Thymus (tissue), 14 donors: Measurements from ENCODE around the gene URAD. TPM values are rescaled to one million over a fixed set of nuclear protein-coding genes. Genes with fewer than 3 reads are reported as not detected.
"Not testable (repeated sequence)": the region's sequence is repeated elsewhere in the genome, so short reads cannot be mapped to it uniquely, and the experiment has no call there.

Experiments used
- DNase-seq, 9 donors: peaks; one replicate each; pipeline ENCODE4 v3.0.0-alpha.2; 2013; ENCODE audit warnings: low spot score in 9 of 9, low read depth in 6 of 9, missing footprints in 1 of 9
- H3K27ac ChIP-seq, 2 donors: one replicate each; pipeline ENCODE4 v1.5.1; 2013; ENCODE audit warnings: control low read depth in 1 of 2, low read depth in 1 of 2, low read length in 1 of 2, mild to moderate bottlenecking in 1 of 2, moderate library complexity in 1 of 2
- H3K27me3 ChIP-seq, 2 donors: one replicate each; pipeline ENCODE4 v1.5.1; 2013; ENCODE audit warnings: low read length in 1 of 2; ENCODE audit not compliant: control insufficient read depth in 2 of 2, insufficient read depth in 1 of 2
- H3K36me3 ChIP-seq, 2 donors: one replicate each; pipeline ENCODE4 v1.5.1; 2013; ENCODE audit warnings: low read length in 1 of 2, mild to moderate bottlenecking in 1 of 2, moderate library complexity in 1 of 2; ENCODE audit not compliant: control insufficient read depth in 2 of 2, insufficient read depth in 2 of 2
- H3K4me1 ChIP-seq, 2 donors: one replicate each; pipeline ENCODE4 v1.5.1; 2013; ENCODE audit warnings: low read length in 2 of 2; ENCODE audit not compliant: control insufficient read depth in 2 of 2, insufficient read depth in 2 of 2
- H3K4me3 ChIP-seq, 2 donors: one replicate each; pipeline ENCODE4 v1.5.1; 2013; ENCODE audit warnings: low read length in 2 of 2, control low read depth in 1 of 2, mild to moderate bottlenecking in 1 of 2
- H3K9me3 ChIP-seq, 2 donors: one replicate each; pipeline ENCODE4 v1.5.1; 2013; ENCODE audit warnings: low read length in 1 of 2, mild to moderate bottlenecking in 1 of 2; ENCODE audit not compliant: control insufficient read depth in 2 of 2, insufficient read depth in 1 of 2
- WGBS: extraction: QIAGEN DNeasy Blood & Tissue Kit; methylation state at CpG from one replicate; pipeline ENCODE4 v1.1.7; 2013; 5-methylcytosine and 5-hydroxymethylcytosine counted together
- long read RNA-seq, 10 donors: transcript quantifications; one replicate each; lab custom pipeline, GENCODE V29; 2026
- polyA plus RNA-seq: library from polyadenylated mRNA; stranded (reverse); fragments of 200-250 nt; gene quantifications from one replicate; pipeline ENCODE4 v1.2.3, GENCODE V29; 2013
- total RNA-seq: library from RNA; stranded (reverse); fragments of 120-200 nt; gene quantifications from one replicate; pipeline ENCODE4 v1.2.4, GENCODE V29; 2013
- donor health status: healthy.

URAD gene
- total RNA-seq: 0.38 TPM
- 0.39 TPM for polyA plus RNA-seq
- long read RNA-seq, donor 1: 0 reads
- long read RNA-seq, donor 2: 0 reads
- long read RNA-seq, donor 3: 0 reads
- long read RNA-seq, donor 4: 0 reads
- long read RNA-seq, donor 5: 0 reads
- long read RNA-seq, donor 6: 0 reads
- long read RNA-seq, donor 7: 0 reads
- long read RNA-seq, donor 8: 0 reads
- long read RNA-seq, donor 9: 0 reads
- long read RNA-seq, donor 10: 0 reads

DNA sequence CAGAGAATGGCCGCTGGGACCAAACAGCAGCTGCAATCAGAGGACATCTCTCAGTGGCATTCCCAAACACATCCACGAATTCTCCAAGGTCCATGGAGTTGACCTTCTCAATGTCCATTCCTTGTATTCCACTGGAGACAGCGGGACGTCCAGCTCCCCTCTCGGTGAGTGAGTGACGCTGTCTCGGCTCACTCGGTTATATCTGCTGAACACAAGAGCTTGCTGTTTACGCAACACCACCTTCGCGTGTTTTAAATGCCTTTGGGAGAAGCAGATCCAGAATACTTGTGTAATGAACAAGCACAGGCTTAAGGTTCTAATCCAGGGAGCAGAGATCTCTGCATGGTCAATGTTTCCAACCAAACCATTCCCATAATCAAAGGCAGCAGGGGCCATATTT is at the start of gene URAD:
Gene URAD (minus strand): TSS at position 174 of the 400 bp plus-strand sequence. CDS start 56 bp downstream, at position 118.
- 87% methylated on average over 11 of the region's 11 CpGs for WGBS
- no peak for DNase-seq
- peaks cover 0 to 31% of the 10 kb centered on the region in 2 donors for H3K27me3 ChIP-seq
- no peaks in the 10 kb centered on the region for H3K36me3 ChIP-seq
- H3K4me3 ChIP-seq: no peak within 1 kb of the TSS
- H3K27ac ChIP-seq: no peak within 1 kb of the TSS
- H3K9me3 ChIP-seq: no peaks in the 10 kb centered on the region
- H3K4me1 ChIP-seq: no peaks in the 10 kb centered on the region

- H3K4me3 ChIP-seq: no peak overlapping the region
- H3K27ac ChIP-seq: no peak overlapping the region
- no peaks in the 10 kb centered on the region for H3K27me3 ChIP-seq
- 94% methylated on average over 2 of the region's 2 CpGs for WGBS
- no peaks in the 10 kb centered on the region for H3K9me3 ChIP-seq
- no peaks in the 10 kb centered on the region for H3K4me1 ChIP-seq
- H3K36me3 ChIP-seq: no peaks in the 10 kb centered on the region
- no peak for DNase-seq
Observed at GRCh38 chr13:28037399-28037798, 48.9 kb upstream of the URAD start.

- Histone ChIP-seq H3K9me3 (no peaks in the 10 kb centered on the region), H3K27me3 (no peaks in the 10 kb centered on the region), H3K4me3 (no peak overlapping the region), H3K27ac (no peak overlapping the region), H3K4me1 (no peaks in the 10 kb centered on the region), H3K36me3 (no peaks in the 10 kb centered on the region)
- DNase-seq: no peak
- 94% methylated on average over 6 of the region's 6 CpGs for WGBS
Observed at GRCh38 chr13:28035146-28035782, 46.8 kb upstream of the URAD start.

GRCh38 chr13:28033894-28034655 is 45.6 kb upstream of the URAD start:
- Histone ChIP-seq H3K4me1 (no peaks in the 10 kb centered on the region), H3K27ac (no peak overlapping the region), H3K4me3 (no peak overlapping the region), H3K36me3 (no peaks in the 10 kb centered on the region), H3K27me3 (no peaks in the 10 kb centered on the region), H3K9me3 (no peaks in the 10 kb centered on the region)
- WGBS: 96% methylated on average over 8 of the region's 8 CpGs
- no peak for DNase-seq

- not testable (repeated sequence) for H3K27me3 ChIP-seq, H3K4me3 ChIP-seq, H3K9me3 ChIP-seq, H3K27ac ChIP-seq, H3K4me1 ChIP-seq, H3K36me3 ChIP-seq, DNase-seq
- 97% methylated on average over 1 of the region's 1 CpG for WGBS
Observed at GRCh38 chr13:28032438-28032837, 43.9 kb upstream of the URAD start.

DNA sequence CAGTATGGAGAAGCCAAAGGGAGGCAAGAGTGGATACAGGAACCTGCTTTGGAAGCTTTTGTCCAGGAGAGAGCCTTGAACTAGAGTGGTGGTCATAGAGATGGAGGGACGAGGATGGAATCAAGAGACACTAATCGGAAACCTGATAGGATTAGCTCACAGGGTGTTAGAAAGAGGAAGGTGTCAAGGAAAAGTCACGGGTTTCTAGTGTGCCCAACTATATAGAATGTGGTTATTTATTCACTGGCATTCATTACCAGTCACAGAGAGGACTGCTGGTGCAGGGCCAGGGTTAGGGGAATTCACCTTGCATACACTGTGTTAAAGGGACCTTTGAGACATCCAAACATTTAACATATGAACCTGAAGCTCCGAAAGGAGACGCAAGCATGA is 43.4 kb upstream of the URAD start:
- Histone ChIP-seq H3K27me3 (no peaks in the 10 kb centered on the region), H3K27ac (no peak overlapping the region), H3K4me1 (no peaks in the 10 kb centered on the region), H3K9me3 (no peaks in the 10 kb centered on the region), H3K4me3 (no peak overlapping the region), H3K36me3 (no peaks in the 10 kb centered on the region)
- WGBS: 96% methylated on average over 5 of the region's 5 CpGs
- no peak for DNase-seq

DNA sequence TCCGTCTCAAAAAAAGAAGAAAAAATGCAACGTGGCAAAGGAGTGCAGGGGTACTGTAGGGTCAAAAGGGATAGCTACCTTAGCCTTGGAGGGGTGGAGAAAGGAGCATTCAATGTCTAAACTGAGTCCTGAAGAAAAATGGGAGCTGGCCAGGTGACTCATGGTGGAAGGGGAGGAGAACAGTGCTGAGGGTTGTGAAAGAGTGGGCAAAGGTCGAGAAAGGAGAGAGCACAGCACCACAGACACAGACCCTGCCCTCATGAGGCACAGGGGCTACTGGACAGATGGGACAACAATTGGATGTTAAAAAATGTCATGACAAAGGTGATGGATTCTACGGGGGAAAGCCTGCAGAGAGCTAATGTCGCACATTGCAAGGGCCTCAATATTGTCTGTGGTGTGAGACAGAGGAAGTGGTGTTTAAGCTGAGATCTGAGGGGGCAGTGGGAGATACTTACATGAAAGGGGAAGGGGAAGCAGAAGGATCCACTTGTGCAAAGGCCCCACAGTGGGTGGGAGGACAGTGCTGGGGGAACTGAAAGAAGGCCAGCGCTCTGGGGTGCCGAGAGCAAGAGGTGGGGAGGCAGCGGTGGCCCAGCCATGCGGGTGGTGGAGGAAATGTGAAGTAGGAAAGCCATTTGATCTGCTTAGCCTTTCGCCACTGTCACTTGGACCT is 42.9 kb upstream of the URAD start:
- no peak overlapping the region for H3K27ac ChIP-seq
- no peaks in the 10 kb centered on the region for H3K27me3 ChIP-seq
- H3K9me3 ChIP-seq: no peaks in the 10 kb centered on the region
- H3K36me3 ChIP-seq: no peaks in the 10 kb centered on the region
- H3K4me1 ChIP-seq: no peaks in the 10 kb centered on the region
- H3K4me3 ChIP-seq: no peak overlapping the region
- 79% methylated on average over 10 of the region's 10 CpGs for WGBS
- DNase-seq: peak in 2 of 9 donors; percentile 16 to 35

- WGBS: 74% methylated on average over 8 of the region's 8 CpGs
- peak in 2 of 9 donors; percentile 18 to 33 for DNase-seq
- no peak overlapping the region for H3K27ac ChIP-seq
Observed at GRCh38 chr13:28027607-28028364, 39.3 kb upstream of the URAD start.

More at GRCh38 chr13:28027607-28028364, 39.3 kb upstream of the URAD start:
- H3K27me3 ChIP-seq: no peaks in the 10 kb centered on the region
- no peaks in the 10 kb centered on the region for H3K4me1 ChIP-seq
- H3K9me3 ChIP-seq: no peaks in the 10 kb centered on the region
- H3K36me3 ChIP-seq: no peaks in the 10 kb centered on the region
- H3K4me3 ChIP-seq: no peak overlapping the region
